H9 (cell line): ENCODE data around the gene SPATA1. TPM values are rescaled to one million over a fixed set of nuclear protein-coding genes. Genes with fewer than 3 reads are reported as not detected.

ENCODE experiments used
- DNase-seq: peaks from one replicate; pipeline ENCODE4 v3.0.0-alpha.2; 2017
- H2AFZ ChIP-seq: one replicate; pipeline ENCODE4 v1.6.1; 2013; ENCODE audit warnings: mild to moderate bottlenecking, low read length, control low read depth, moderate library complexity
- H2AK5ac ChIP-seq: 2 replicates; pipeline ENCODE4 v1.6.1; 2013; ENCODE audit warnings: low read length, control low read depth, mixed read lengths; ENCODE audit not compliant: insufficient read length
- H2BK120ac ChIP-seq: one replicate; pipeline ENCODE4 v1.6.1; 2013; ENCODE audit warnings: low read depth, mild to moderate bottlenecking, low read length, control low read depth, inconsistent platforms; ENCODE audit not compliant: poor library complexity, severe bottlenecking
- H2BK12ac ChIP-seq: 2 replicates; pipeline ENCODE4 v1.6.1; 2013; ENCODE audit warnings: low read length, control low read depth, mixed read lengths, low read depth; ENCODE audit not compliant: insufficient read length
- H2BK15ac ChIP-seq: 2 replicates; pipeline ENCODE4 v1.6.1; 2013; ENCODE audit warnings: low read depth, low read length, control low read depth
- H2BK20ac ChIP-seq: one replicate; pipeline ENCODE4 v1.6.1; 2013; ENCODE audit warnings: low read depth, mild to moderate bottlenecking, low read length, control low read depth, inconsistent platforms; ENCODE audit not compliant: poor library complexity, severe bottlenecking
- H2BK5ac ChIP-seq: 2 replicates; pipeline ENCODE4 v1.6.1; 2013; ENCODE audit warnings: low read length, control low read depth, mixed read lengths; ENCODE audit not compliant: insufficient read length
- H3K14ac ChIP-seq: 2 replicates; pipeline ENCODE4 v1.6.1; 2013; ENCODE audit warnings: low read length, control low read depth; ENCODE audit not compliant: insufficient read depth
- H3K18ac ChIP-seq: 2 replicates; pipeline ENCODE4 v1.6.1; 2013; ENCODE audit warnings: low read depth, mild to moderate bottlenecking, mixed read lengths, low read length, control low read depth; ENCODE audit not compliant: insufficient read length
- H3K23ac ChIP-seq: 2 replicates; pipeline ENCODE4 v1.6.1; 2013; ENCODE audit warnings: low read length, control low read depth, mixed read lengths, low read depth; ENCODE audit not compliant: insufficient read length
- H3K23me2 ChIP-seq: 2 replicates; pipeline ENCODE4 v1.6.1; 2013; ENCODE audit warnings: low read depth, mild to moderate bottlenecking, mixed read lengths, low read length, control low read depth; ENCODE audit not compliant: insufficient read length, poor library complexity, severe bottlenecking
- H3K27ac ChIP-seq: 2 replicates; pipeline ENCODE4 v1.5.1; 2013; ENCODE audit warnings: low read length, control low read depth, mixed read lengths, low read depth; ENCODE audit not compliant: insufficient read length
- H3K27me3 ChIP-seq: 2 replicates; pipeline ENCODE4 v1.6.1; 2013; ENCODE audit warnings: low read length, control low read depth, inconsistent platforms; ENCODE audit not compliant: insufficient read depth
- H3K4ac ChIP-seq: 2 replicates; pipeline ENCODE4 v1.6.1; 2013; ENCODE audit warnings: low read depth, mild to moderate bottlenecking, control low read depth, inconsistent platforms, low read length, moderate library complexity
- H3K4me1 ChIP-seq: 2 replicates; pipeline ENCODE4 v1.6.1; 2013; ENCODE audit warnings: low read length, control low read depth, inconsistent platforms; ENCODE audit not compliant: insufficient read depth
- H3K4me2 ChIP-seq: 2 replicates; pipeline ENCODE4 v1.6.1; 2013; ENCODE audit warnings: low read length, control low read depth, mixed read lengths; ENCODE audit not compliant: insufficient read length, insufficient read depth
- H3K56ac ChIP-seq: 2 replicates; pipeline ENCODE4 v1.6.1; 2013; ENCODE audit warnings: low read depth, mild to moderate bottlenecking, mixed read lengths, low read length, control low read depth; ENCODE audit not compliant: insufficient read length
- H3K79me1 ChIP-seq: 2 replicates; pipeline ENCODE4 v1.6.1; 2013; ENCODE audit warnings: low read depth, mild to moderate bottlenecking, moderate library complexity, low read length, control low read depth, inconsistent platforms; ENCODE audit not compliant: insufficient read depth, poor library complexity, severe bottlenecking
- H3K79me2 ChIP-seq: 2 replicates; pipeline ENCODE4 v1.6.1; 2013; ENCODE audit warnings: low read length, control low read depth, inconsistent platforms; ENCODE audit not compliant: insufficient read depth
- H3K9ac ChIP-seq: 2 replicates; pipeline ENCODE4 v1.6.1; 2013; ENCODE audit warnings: low read length, control low read depth, mixed read lengths; ENCODE audit not compliant: insufficient read length; ENCODE audit errors: extremely low read depth
- H3K9me3 ChIP-seq: one replicate; pipeline ENCODE4 v1.6.1; 2013; ENCODE audit warnings: low read depth, low read length, inconsistent platforms; ENCODE audit not compliant: control insufficient read depth
- H3T11ph ChIP-seq: one replicate; pipeline ENCODE4 v1.6.1; 2013; ENCODE audit warnings: mild to moderate bottlenecking, low read length, control low read depth, inconsistent platforms
- H4K20me1 ChIP-seq: one replicate; pipeline ENCODE4 v1.6.1; 2013; ENCODE audit not compliant: control insufficient read depth, insufficient read length, insufficient read depth
- H4K5ac ChIP-seq: 2 replicates; pipeline ENCODE4 v1.6.1; 2013; ENCODE audit warnings: low read depth, mild to moderate bottlenecking, mixed read lengths, low read length, control low read depth; ENCODE audit not compliant: insufficient read length
- H4K8ac ChIP-seq: replicated peaks from 2 replicates; pipeline ENCODE4 v1.6.1; 2013; ENCODE audit warnings: low read length, control low read depth, mixed read lengths, low read depth; ENCODE audit not compliant: insufficient read length
- H4K91ac ChIP-seq: 2 replicates; pipeline ENCODE4 v1.6.1; 2013; ENCODE audit warnings: low read depth, mild to moderate bottlenecking, moderate library complexity, mixed read lengths, low read length, control low read depth; ENCODE audit not compliant: insufficient read length
- H3K27ac Mint-ChIP-seq, 3 experiments: 2 replicates in 2 of 3; 3 replicates in 1 of 3; pipeline ENCODE4 v1.8.0; 2020 to 2021; ENCODE audit warnings: mixed read lengths in 3 of 3, mild to moderate bottlenecking in 1 of 3, moderate library complexity in 1 of 3
- H3K27me3 Mint-ChIP-seq: 2 replicates; pipeline ENCODE4 v1.8.0; 2021; ENCODE audit warnings: low read depth, mild to moderate bottlenecking, moderate library complexity, mixed read lengths
- H3K36me3 Mint-ChIP-seq, 3 experiments: 2 replicates in 2 of 3; 3 replicates in 1 of 3; pipeline ENCODE4 v1.8.0; 2020 to 2021; ENCODE audit warnings: low read depth in 3 of 3, mixed read lengths in 3 of 3; ENCODE audit not compliant: insufficient read depth in 1 of 3
- H3K4me1 Mint-ChIP-seq, 2 experiments: 2 replicates each; pipeline ENCODE4 v1.8.0; 2020; ENCODE audit warnings: mixed read lengths in 2 of 2
- H3K4me3 Mint-ChIP-seq, 2 experiments: 2 replicates in 1 of 2; 3 replicates in 1 of 2; pipeline ENCODE4 v1.8.0; 2020 to 2021; ENCODE audit warnings: mild to moderate bottlenecking in 2 of 2, mixed read lengths in 2 of 2, moderate library complexity in 1 of 2
- H3K9me3 Mint-ChIP-seq, 2 experiments: 2 replicates in 1 of 2; 3 replicates in 1 of 2; pipeline ENCODE4 v1.8.0; 2020; ENCODE audit warnings: mild to moderate bottlenecking in 2 of 2, mixed read lengths in 2 of 2, moderate library complexity in 1 of 2
- CTCF ChIP-seq: fragments of 200-600 bp; sonication (generic); conservative IDR thresholded peaks from 3 replicates; pipeline ENCODE4 v1.8.0; 2021; ENCODE audit warnings: antibody characterized with exemption, mild to moderate bottlenecking
- WGBS: extraction: QIAGEN DNeasy Blood & Tissue Kit; methylation state at CpG from one replicate; pipeline ENCODE4 v1.1.7; 2013; ENCODE audit warnings: missing lambda C conversion rate, low lambda C conversion rate, mixed read lengths; ENCODE audit not compliant: insufficient read length; ENCODE audit errors: extremely low coverage; 5-methylcytosine and 5-hydroxymethylcytosine counted together
- total RNA-seq: library from RNA; stranded (reverse); gene quantifications from 2 replicates; pipeline ENCODE4 v1.2.1, GENCODE V29; 2021

Gene SPATA1
- total RNA-seq, 1 experiment from 2014 or later: not detected

- Mint-ChIP-seq H3K27me3 (no peaks in the 10 kb centered on the region; the same call in 1 of the 2 replicates), H3K9me3 (peaks cover 16 to 18% of the 10 kb centered on the region in 2 experiments), H3K4me1 (peaks cover 12 to 17% of the 10 kb centered on the region in 2 experiments), H3K36me3 (peaks cover 5 to 11% (median 5%) of the 10 kb centered on the region in 3 experiments; a peak in 6 of 7 replicates), H3K27ac (no peak overlapping the region), H3K4me3 (no peak overlapping the region)
- H3K4me1 ChIP-seq: no peaks in the 10 kb centered on the region
- DNase-seq: no peak
- H2AK5ac ChIP-seq: no peak overlapping the region
- no peak overlapping the region for H3K56ac ChIP-seq
- no peak overlapping the region for H3K4me2 ChIP-seq
- H4K91ac ChIP-seq: no peak overlapping the region
- no peak for TF ChIP-seq CTCF
- no peak overlapping the region for H2BK15ac ChIP-seq
- H3K14ac ChIP-seq: no peak overlapping the region
- no peaks in the 10 kb centered on the region for H3K27me3 ChIP-seq
- H3K79me2 ChIP-seq: peaks cover 8% of the 10 kb centered on the region; the same call in 1 of the 2 replicates
- no peak overlapping the region for H2AFZ ChIP-seq
- WGBS: no CpG with 5 or more reads among the region's 4 CpGs
- H3K18ac ChIP-seq: no peak overlapping the region
- no peak overlapping the region for H3K27ac ChIP-seq
- H3K4ac ChIP-seq: no peak overlapping the region
- no peak overlapping the region for H4K5ac ChIP-seq
- no peaks in the 10 kb centered on the region for H4K20me1 ChIP-seq
- no peak overlapping the region for H3T11ph ChIP-seq
- H2BK20ac ChIP-seq: no peak overlapping the region
- H2BK5ac ChIP-seq: no peak overlapping the region
- no peak overlapping the region for H3K9ac ChIP-seq
- no peaks in the 10 kb centered on the region for H3K79me1 ChIP-seq
- no peak overlapping the region for H4K8ac ChIP-seq
- H3K9me3 ChIP-seq: no peaks in the 10 kb centered on the region
- H2BK12ac ChIP-seq: no peak overlapping the region
- H3K23ac ChIP-seq: no peak overlapping the region
- no peak overlapping the region for H2BK120ac ChIP-seq
- H3K23me2 ChIP-seq: peaks cover 4% of the 10 kb centered on the region
Observed at GRCh38 chr1:84509029-84509428, 2.8 kb downstream of the SPATA1 start.
